ENCODE data around the gene MOB3A. TPM values are rescaled to one million over a fixed set of nuclear protein-coding genes. Genes with fewer than 3 reads are reported as not detected.
"Not testable (repeated sequence)": the region's sequence is repeated elsewhere in the genome, so short reads cannot be mapped to it uniquely, and the experiment has no call there.

MOB3A gene
- total RNA-seq, 6 donors from 2014 or later, result 35.4 to 107 (median 60.7) TPM

DNA sequence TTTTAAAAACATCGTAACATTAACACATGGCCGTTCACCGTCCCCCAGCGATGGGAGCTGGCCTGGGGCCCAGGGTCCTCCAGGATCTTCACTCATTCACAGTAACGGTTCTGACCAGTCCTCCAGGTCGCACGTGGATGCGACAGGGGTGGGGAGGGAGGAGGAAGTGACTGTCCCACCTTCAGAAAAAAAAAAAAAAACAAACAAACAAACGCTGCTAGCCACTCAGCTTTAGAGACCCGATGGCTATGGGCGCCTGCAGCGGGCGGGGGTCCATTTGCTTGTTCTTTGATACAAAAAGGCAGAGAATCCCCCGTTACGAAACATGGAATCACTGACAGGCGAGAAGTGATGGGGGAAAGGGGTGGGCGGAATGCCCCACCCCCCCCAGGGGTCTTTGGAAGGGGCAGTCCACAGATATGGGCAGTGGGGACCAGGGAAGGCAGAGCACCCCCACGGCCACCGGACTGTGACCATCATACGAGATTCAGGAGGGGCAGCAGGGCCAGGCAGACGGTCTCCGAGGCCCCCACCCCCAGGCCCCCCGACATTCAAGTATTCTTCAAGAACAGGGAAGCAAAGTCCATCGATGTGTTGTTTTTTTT lies 58.4 kb downstream of the MOB3A start:
- peak in 1 of 2 donors; percentile 20 for DNase-seq
- ATAC-seq (ENCODE audit: low FRiP score in 2 of 2), result no peak
- Histone ChIP-seq H3K36me3 (peaks cover 37 to 50% (median 46%) of the 10 kb centered on the region in 4 donors), H3K9me3 (peaks cover 0 to 7% (median 4%) of the 10 kb centered on the region in 4 donors), H3K27me3 (no peaks in the 10 kb centered on the region), H3K4me3 (no peak overlapping the region), H3K27ac (peak overlapping the region in 3 of 4 donors; percentile 4 to 27 (median 17)), H3K4me1 (peaks cover 31 to 60% (median 38%) of the 10 kb centered on the region in 4 donors)
- no peak for TF ChIP-seq EP300 (IDR thresholded peaks at IDR 0.05)
- TF ChIP-seq, protein P1, sequence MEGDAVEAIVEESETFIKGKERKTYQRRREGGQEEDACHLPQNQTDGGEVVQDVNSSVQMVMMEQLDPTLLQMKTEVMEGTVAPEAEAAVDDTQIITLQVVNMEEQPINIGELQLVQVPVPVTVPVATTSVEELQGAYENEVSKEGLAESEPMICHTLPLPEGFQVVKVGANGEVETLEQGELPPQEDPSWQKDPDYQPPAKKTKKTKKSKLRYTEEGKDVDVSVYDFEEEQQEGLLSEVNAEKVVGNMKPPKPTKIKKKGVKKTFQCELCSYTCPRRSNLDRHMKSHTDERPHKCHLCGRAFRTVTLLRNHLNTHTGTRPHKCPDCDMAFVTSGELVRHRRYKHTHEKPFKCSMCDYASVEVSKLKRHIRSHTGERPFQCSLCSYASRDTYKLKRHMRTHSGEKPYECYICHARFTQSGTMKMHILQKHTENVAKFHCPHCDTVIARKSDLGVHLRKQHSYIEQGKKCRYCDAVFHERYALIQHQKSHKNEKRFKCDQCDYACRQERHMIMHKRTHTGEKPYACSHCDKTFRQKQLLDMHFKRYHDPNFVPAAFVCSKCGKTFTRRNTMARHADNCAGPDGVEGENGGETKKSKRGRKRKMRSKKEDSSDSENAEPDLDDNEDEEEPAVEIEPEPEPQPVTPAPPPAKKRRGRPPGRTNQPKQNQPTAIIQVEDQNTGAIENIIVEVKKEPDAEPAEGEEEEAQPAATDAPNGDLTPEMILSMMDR (IDR thresholded peaks at IDR 0.05), result no peak
- TF ChIP-seq POLR2AphosphoS5 (IDR thresholded peaks at IDR 0.05), result no peak
- TF ChIP-seq POLR2A (IDR thresholded peaks at IDR 0.05), result no peak
- 75 to 78% methylated on average over 24 of the region's 24 CpGs for WGBS, 2 donors

DNA sequence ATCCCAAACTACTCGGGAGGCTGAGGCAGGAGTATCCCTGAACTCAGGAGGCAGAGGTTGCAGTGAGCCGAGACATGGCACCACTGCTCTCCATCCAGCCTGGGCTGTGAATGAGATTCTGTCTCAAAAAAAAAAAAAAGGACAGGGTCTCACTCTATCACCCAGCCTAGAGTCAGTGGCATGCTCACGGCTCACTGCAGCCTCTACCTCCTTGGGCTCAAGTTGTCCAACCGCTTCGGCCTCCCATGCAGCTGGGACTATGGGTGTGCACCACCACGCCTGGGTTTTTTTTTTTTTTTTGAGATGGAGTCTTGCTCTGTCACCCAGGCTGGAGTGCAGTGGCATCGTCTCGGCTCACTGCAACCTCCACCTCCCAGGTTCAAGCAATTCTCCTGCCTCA lies 59.7 kb downstream of the MOB3A start:
- DNase-seq (no peak), ATAC-seq (ENCODE audit: low FRiP score in 2 of 2) (no peak)
- peaks cover 34 to 39% (median 37%) of the 10 kb centered on the region in 4 donors for H3K36me3 ChIP-seq
- TF ChIP-seq, protein P1 (IDR thresholded peaks at IDR 0.05), result no peak
- no peak for TF ChIP-seq POLR2AphosphoS5 (IDR thresholded peaks at IDR 0.05)
- no peak for TF ChIP-seq EP300 (IDR thresholded peaks at IDR 0.05)
- no peak for TF ChIP-seq POLR2A (IDR thresholded peaks at IDR 0.05)
- H3K27me3 ChIP-seq, result no peaks in the 10 kb centered on the region
- no peak overlapping the region for H3K4me3 ChIP-seq
- 87 to 95% methylated on average over 8 of the region's 8 CpGs for WGBS, 2 donors
- H3K27ac ChIP-seq, result no peak overlapping the region
- peaks cover 0 to 7% (median 4%) of the 10 kb centered on the region in 4 donors for H3K9me3 ChIP-seq
- peaks cover 30 to 62% (median 40%) of the 10 kb centered on the region in 4 donors for H3K4me1 ChIP-seq

DNA sequence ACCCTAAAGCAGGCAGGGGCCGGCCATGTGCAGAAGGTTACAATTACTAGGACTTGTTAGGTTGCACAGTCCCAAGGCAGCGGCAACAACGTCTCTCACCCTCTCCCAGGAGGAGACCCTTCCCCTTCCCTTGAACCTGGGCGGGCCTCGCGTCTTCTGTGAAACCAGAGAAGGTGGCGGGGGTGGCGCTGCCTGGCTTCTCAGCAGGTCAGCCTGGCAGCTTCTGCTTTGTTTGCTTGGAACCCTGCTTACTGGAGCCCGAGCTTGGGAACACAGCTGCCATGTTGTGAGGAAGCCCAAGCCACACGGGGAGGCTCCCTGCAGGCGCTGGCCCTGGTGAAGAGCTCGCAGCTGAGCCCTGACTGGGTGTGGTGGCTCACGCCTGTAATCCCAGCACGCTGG lies 60.5 kb downstream of the MOB3A start:
- peak in 1 of 2 donors; percentile 67 for DNase-seq
- H3K27ac ChIP-seq, result peak overlapping the region; percentile 40 to 95 (median 90)
- TF ChIP-seq POLR2A (IDR thresholded peaks at IDR 0.05) (no peak), EP300 (IDR thresholded peaks at IDR 0.05) (no peak), POLR2AphosphoS5 (IDR thresholded peaks at IDR 0.05) (no peak)
- TF ChIP-seq, protein P1 (IDR thresholded peaks at IDR 0.05), result no peak

DNA sequence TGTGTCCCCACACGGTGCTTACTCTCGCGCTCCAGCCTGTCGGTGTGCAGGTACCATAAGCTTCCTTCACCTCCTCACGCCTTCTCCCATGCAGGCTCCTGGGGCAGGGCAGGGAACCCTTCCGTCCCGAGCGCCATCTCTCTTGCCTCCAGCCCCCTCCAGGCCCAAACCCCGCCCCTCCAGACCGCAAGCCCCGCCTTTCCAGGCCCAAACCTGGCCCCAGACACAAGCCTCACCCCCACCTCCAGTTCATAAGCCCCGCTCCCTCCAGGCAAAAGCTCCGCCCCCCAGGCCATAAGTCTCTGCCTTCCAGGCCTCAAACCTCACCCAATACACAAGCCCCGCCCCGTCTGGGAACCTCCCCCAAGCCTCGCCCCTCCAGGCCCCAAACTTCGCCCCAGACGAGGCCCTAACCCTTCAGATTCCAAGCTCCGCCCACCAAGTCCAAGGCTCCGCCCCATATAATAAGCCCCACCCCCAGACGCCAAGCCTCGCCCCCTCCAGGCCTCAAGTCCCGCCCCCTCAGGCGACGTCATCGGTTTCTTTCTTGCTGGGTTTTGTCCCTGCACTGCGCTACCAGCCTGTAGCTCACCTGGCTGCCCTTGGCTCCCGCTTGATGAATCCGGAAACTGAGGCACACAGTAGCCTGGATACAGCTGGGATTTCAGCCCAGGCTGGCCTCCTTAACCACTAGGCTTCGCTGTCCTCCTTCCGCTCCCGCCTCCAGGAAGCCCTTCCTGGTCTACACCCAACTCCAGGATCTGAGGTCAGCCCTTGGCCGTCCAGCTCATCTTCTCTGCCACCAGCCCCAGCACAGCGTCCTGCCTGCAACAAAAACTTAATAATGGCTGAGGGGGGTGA lies 61.2 kb downstream of the MOB3A start:
- peak; percentile 85 to 88 for DNase-seq
- Histone ChIP-seq H3K36me3 (peaks cover 19 to 25% (median 23%) of the 10 kb centered on the region in 4 donors), H3K27ac (peak overlapping the region; percentile 51 to 95 (median 90)), H3K9me3 (peaks cover 0 to 7% (median 4%) of the 10 kb centered on the region in 4 donors), H3K4me1 (peaks cover 33 to 59% (median 45%) of the 10 kb centered on the region in 4 donors), H3K27me3 (no peaks in the 10 kb centered on the region), H3K4me3 (peak overlapping the region in 3 of 4 donors; percentile 3 to 30 (median 6))
- TF ChIP-seq POLR2AphosphoS5 (IDR thresholded peaks at IDR 0.05) (no peak), EP300 (IDR thresholded peaks at IDR 0.05) (no peak), POLR2A (IDR thresholded peaks at IDR 0.05) (peak in 1 of 4 donors; percentile 50)
- TF ChIP-seq, protein P1 (IDR thresholded peaks at IDR 0.05), result no peak
- peak; percentile 49 to 82 for ATAC-seq (ENCODE audit: low FRiP score in 2 of 2)
- 46 to 49% methylated on average over 29 to 30 of the region's 34 CpGs for WGBS, 2 donors

More for the DNA sequence above, 60.5 kb downstream of the MOB3A start:
- Histone ChIP-seq H3K4me1 (peaks cover 30 to 61% (median 40%) of the 10 kb centered on the region in 4 donors), H3K9me3 (peaks cover 0 to 7% (median 4%) of the 10 kb centered on the region in 4 donors), H3K36me3 (peaks cover 25 to 31% (median 29%) of the 10 kb centered on the region in 4 donors), H3K4me3 (no peak overlapping the region), H3K27me3 (no peaks in the 10 kb centered on the region)
- WGBS, 2 donors, result 71 to 78% methylated on average over 1 to 14 of the region's 14 CpGs
- ATAC-seq (ENCODE audit: low FRiP score in 2 of 2), result no peak

DNA sequence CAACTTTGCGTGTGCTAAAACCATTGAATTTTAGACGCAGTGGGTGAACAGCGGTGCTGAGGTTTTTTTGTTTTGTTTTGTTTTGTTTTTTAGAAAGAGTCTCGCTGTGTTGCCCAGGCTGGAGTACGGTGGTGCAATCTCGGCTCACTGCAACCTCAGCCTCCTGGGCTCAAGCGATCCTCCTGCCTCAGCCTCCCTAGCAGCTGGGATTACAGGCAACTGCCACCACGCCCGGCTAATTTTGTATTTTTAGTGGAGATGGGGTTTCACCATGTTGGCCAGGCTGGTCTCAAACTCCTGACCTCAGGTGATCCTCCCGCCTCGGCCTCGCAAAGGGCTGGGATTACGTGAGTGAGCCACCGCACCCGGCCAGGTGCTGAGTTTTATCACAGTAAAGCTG lies 61.9 kb downstream of the MOB3A start:
- H3K36me3 ChIP-seq, result peaks cover 12 to 18% (median 16%) of the 10 kb centered on the region in 4 donors
- H3K4me1 ChIP-seq, result peaks cover 33 to 65% (median 49%) of the 10 kb centered on the region in 4 donors
- H3K4me3 ChIP-seq, result peak overlapping the region in 3 of 4 donors; percentile 3 to 30 (median 6)
- H3K9me3 ChIP-seq; DNase-seq; ATAC-seq (ENCODE audit: low FRiP score in 2 of 2); H3K27me3 ChIP-seq: not testable (repeated sequence)
- 86 to 91% methylated on average over 15 of the region's 15 CpGs for WGBS, 2 donors
- H3K27ac ChIP-seq, result peak overlapping the region in 3 of 4 donors; percentile 89 to 95 (median 92)

Data from upper lobe of left lung (tissue), 6 donors.